Gastrocnemius medialis (tissue), 4 donors: ENCODE results near the gene GNB1.
"Not testable (repeated sequence)": the region's sequence is repeated elsewhere in the genome, so short reads cannot be mapped to it uniquely, and the experiment has no call there.

Experiments
- CTCF ChIP-seq, 5 experiments: fragments of 450-650 bp in 3 of 5; fragments of 200-600 bp in 2 of 5; sonication (generic) in 2 of 5; IDR thresholded peaks in 4 of 5; conservative IDR thresholded peaks in 1 of 5; 1 replicate in 4 of 5; 2 replicates in 1 of 5; pipeline ENCODE4 v1.5.1; 2016 to 2019; ENCODE audit warnings: antibody characterized with exemption in 5 of 5, mild to moderate bottlenecking in 3 of 5, moderate library complexity in 3 of 5
- POLR2A ChIP-seq, 2 donors: fragments of 450-650 bp; IDR thresholded peaks; one replicate each; pipeline ENCODE4 v1.6.1; 2017; ENCODE audit warnings: antibody characterized with exemption in 2 of 2, mild to moderate bottlenecking in 2 of 2, moderate library complexity in 2 of 2

- TF ChIP-seq CTCF (IDR thresholded peaks at IDR 0.05 in 4 of 5, conservative IDR thresholded peaks at IDR 0.05 in 1 of 5); POLR2A (IDR thresholded peaks at IDR 0.05): not testable (repeated sequence)
Measured at GRCh38 chr1:1749941-1750340, 140.9 kb downstream of the GNB1 start.
